HepG2 (cell line): ENCODE results near the gene HOXD12. TPM values are rescaled to one million over a fixed set of nuclear protein-coding genes. Genes with fewer than 3 reads are reported as not detected.
A peak's percentile ranks its signal among the peaks of the same experiment; 100 is the strongest.

Source experiments
- ETV6 ChIP-seq: sonication (generic); formaldehyde crosslinking; conservative IDR thresholded peaks from 2 replicates; pipeline ENCODE4 v1.4.0; 2020; ENCODE audit warnings: missing genetic modification reagents
- MAFG ChIP-seq: sonication (generic); formaldehyde crosslinking; IDR thresholded peaks from 2 replicates; pipeline ENCODE4 v1.5.1; 2020; ENCODE audit warnings: mild to moderate bottlenecking, missing genetic modification reagents
- MLLT10 ChIP-seq: sonication (generic); formaldehyde crosslinking; IDR thresholded peaks from 2 replicates; pipeline ENCODE4 v1.4.0; 2020; ENCODE audit warnings: missing genetic modification reagents
- PAF1 ChIP-seq: IDR thresholded peaks from 2 replicates; pipeline ENCODE4 v1.6.1; 2016; ENCODE audit warnings: missing genetic modification reagents, missing compliant biosample characterization
- TMF1 ChIP-seq: sonication (generic); formaldehyde crosslinking; IDR thresholded peaks from 2 replicates; pipeline ENCODE4 v1.8.1; 2022; ENCODE audit warnings: low read depth, missing genetic modification reagents
- ZBTB38 ChIP-seq: sonication (generic); formaldehyde crosslinking; IDR thresholded peaks from 2 replicates; pipeline ENCODE4 v1.5.1; 2020; ENCODE audit warnings: mild to moderate bottlenecking, missing genetic modification reagents
- ZKSCAN5 ChIP-seq: sonication (generic); formaldehyde crosslinking; IDR thresholded peaks from 2 replicates; pipeline ENCODE4 v1.5.1; 2020; ENCODE audit warnings: mild to moderate bottlenecking, missing genetic modification reagents
- ZNF224 ChIP-seq: sonication (generic); formaldehyde crosslinking; IDR thresholded peaks from 2 replicates; pipeline ENCODE4 v1.5.0; 2020; ENCODE audit warnings: mild to moderate bottlenecking, missing genetic modification reagents
- ZNF337 ChIP-seq: sonication (generic); formaldehyde crosslinking; IDR thresholded peaks from 2 replicates; pipeline ENCODE4 v1.5.1; 2020; ENCODE audit warnings: missing genetic modification reagents, low read depth, mild to moderate bottlenecking, borderline replicate concordance
- ZNF547 ChIP-seq: sonication (generic); formaldehyde crosslinking; IDR thresholded peaks from 2 replicates; pipeline ENCODE4 v1.5.1; 2020; ENCODE audit warnings: mild to moderate bottlenecking, missing genetic modification reagents
- ZNF570 ChIP-seq: sonication (generic); formaldehyde crosslinking; IDR thresholded peaks from 2 replicates; pipeline ENCODE4 v1.4.0; 2020; ENCODE audit warnings: mild to moderate bottlenecking, missing genetic modification reagents, borderline replicate concordance
- ZNF720 ChIP-seq: sonication (generic); formaldehyde crosslinking; IDR thresholded peaks from 2 replicates; pipeline ENCODE4 v1.4.0; 2020; ENCODE audit warnings: missing genetic modification reagents
- ZNF772 ChIP-seq: sonication (generic); formaldehyde crosslinking; IDR thresholded peaks from 2 replicates; pipeline ENCODE4 v1.5.0; 2020; ENCODE audit warnings: mild to moderate bottlenecking, missing genetic modification reagents
- polyA plus RNA-seq, 8 experiments: library from polyadenylated mRNA; depleted of rRNA in 3 of 8; stranded (reverse) in 7 of 8; unstranded in 1 of 8; fragments of >200 nt; fragmentation: Illumina TruSeq in 4 of 8; extraction: Trizol in 4 of 8; gene quantifications; 2 replicates each; pipeline versions ENCODE4 v1.2.1 to v1.2.3, GENCODE V29; 2011 to 2016; ENCODE audit warnings: low read depth in 4 of 8, missing spikeins in 1 of 8, mixed read lengths in 1 of 8; ENCODE audit not compliant: insufficient read depth in 1 of 8
- total RNA-seq, 5 experiments: library from RNA; depleted of rRNA; stranded (reverse); fragments of >200 nt; fragmentation: Illumina TruSeq; extraction: Trizol; gene quantifications; 2 replicates each; pipeline ENCODE4 v1.2.3, GENCODE V29; 2016; ENCODE audit warnings: low read depth in 1 of 5
- TF ChIP-seq, protein P1 (sequence below): sonication (generic); formaldehyde crosslinking; IDR thresholded peaks from 2 replicates; pipeline ENCODE4 v1.4.0; 2020; ENCODE audit warnings: missing genetic modification reagents
- TF ChIP-seq, protein P2 (sequence below): IDR thresholded peaks from 2 replicates; pipeline ENCODE4 v1.6.1; 2016
- TF ChIP-seq, protein P3 (sequence below): sonication (generic); formaldehyde crosslinking; conservative IDR thresholded peaks from 2 replicates; pipeline ENCODE4 v1.8.0; 2022; ENCODE audit warnings: missing genetic modification reagents
- TF ChIP-seq, protein P4 (sequence below): sonication (generic); formaldehyde crosslinking; IDR thresholded peaks from 2 replicates; pipeline ENCODE4 v1.5.1; 2020; ENCODE audit warnings: mild to moderate bottlenecking, moderate library complexity, missing genetic modification reagents
- TF ChIP-seq, protein P5 (sequence below): IDR thresholded peaks from 2 replicates; pipeline ENCODE4 v1.6.1; 2012; ENCODE audit warnings: inconsistent platforms
- TF ChIP-seq, protein P6 (sequence below): sonication (generic); formaldehyde crosslinking; IDR thresholded peaks from 2 replicates; pipeline ENCODE4 v1.9.0; 2021; ENCODE audit warnings: missing genetic modification reagents, mild to moderate bottlenecking, borderline replicate concordance

Gene HOXD12
- total and polyA plus RNA-seq, 2 of the 13 experiments (the other 11 are each of a cell fraction or from before 2014, with no cell fraction given), result not detected

DNA sequence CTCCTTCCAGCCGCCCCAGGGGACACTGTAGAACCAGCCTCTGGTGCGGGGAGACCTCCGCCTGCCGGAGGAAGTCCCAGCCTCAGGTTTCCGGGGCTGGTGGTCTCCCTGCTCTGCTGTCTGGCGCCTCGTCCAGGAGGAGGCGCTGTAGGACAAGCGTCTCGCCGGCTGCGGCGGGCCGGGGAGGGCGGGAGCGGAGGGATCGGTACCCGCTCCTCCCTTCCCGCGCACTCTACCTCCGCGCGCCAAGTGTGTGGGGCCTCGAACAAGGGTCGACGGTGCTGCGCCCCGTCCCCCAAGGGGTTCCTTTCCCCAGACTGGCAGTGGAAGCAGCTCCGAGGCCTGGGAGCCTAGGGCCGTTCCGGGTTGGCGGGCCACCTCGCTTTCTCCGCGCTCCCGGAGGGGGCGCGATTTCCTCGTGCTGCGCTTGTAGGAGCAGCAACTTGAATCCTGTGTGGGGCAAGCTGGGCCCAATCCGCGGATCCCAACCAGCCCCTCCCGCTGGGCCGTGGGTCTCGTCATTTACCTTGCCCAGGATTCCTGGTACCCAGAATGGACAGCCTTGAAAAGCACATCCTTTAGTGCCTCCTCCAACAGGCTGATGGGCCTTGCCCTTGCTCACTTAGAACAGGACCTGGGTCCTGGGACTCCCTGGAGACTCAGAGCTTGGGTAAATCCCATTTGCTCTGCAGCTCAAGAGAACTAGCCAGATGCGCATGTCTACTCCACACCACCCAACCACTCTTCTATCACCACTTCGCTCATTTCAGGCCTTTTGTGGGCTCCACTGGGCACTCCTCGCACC, 41.1 kb downstream of the HOXD12 start (continued):
- TF ChIP-seq, protein P1, sequence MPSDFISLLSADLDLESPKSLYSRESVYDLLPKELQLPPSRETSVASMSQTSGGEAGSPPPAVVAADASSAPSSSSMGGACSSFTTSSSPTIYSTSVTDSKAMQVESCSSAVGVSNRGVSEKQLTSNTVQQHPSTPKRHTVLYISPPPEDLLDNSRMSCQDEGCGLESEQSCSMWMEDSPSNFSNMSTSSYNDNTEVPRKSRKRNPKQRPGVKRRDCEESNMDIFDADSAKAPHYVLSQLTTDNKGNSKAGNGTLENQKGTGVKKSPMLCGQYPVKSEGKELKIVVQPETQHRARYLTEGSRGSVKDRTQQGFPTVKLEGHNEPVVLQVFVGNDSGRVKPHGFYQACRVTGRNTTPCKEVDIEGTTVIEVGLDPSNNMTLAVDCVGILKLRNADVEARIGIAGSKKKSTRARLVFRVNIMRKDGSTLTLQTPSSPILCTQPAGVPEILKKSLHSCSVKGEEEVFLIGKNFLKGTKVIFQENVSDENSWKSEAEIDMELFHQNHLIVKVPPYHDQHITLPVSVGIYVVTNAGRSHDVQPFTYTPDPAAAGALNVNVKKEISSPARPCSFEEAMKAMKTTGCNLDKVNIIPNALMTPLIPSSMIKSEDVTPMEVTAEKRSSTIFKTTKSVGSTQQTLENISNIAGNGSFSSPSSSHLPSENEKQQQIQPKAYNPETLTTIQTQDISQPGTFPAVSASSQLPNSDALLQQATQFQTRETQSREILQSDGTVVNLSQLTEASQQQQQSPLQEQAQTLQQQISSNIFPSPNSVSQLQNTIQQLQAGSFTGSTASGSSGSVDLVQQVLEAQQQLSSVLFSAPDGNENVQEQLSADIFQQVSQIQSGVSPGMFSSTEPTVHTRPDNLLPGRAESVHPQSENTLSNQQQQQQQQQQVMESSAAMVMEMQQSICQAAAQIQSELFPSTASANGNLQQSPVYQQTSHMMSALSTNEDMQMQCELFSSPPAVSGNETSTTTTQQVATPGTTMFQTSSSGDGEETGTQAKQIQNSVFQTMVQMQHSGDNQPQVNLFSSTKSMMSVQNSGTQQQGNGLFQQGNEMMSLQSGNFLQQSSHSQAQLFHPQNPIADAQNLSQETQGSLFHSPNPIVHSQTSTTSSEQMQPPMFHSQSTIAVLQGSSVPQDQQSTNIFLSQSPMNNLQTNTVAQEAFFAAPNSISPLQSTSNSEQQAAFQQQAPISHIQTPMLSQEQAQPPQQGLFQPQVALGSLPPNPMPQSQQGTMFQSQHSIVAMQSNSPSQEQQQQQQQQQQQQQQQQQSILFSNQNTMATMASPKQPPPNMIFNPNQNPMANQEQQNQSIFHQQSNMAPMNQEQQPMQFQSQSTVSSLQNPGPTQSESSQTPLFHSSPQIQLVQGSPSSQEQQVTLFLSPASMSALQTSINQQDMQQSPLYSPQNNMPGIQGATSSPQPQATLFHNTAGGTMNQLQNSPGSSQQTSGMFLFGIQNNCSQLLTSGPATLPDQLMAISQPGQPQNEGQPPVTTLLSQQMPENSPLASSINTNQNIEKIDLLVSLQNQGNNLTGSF (CRISPR knock-in tag), result no peak
- TF ChIP-seq ZNF570 (CRISPR knock-in tag) (no peak), ZNF720 (CRISPR knock-in tag) (0 out of 2 replicates have a peak, but pooled peaks have one; percentile 80), ETV6 (CRISPR knock-in tag) (peak; percentile 77; the same call in 1 of the 2 replicates), MAFG (no peak; the same call in 1 of the 2 replicates), ZNF337 (CRISPR knock-in tag) (0 out of 2 replicates have a peak, but pooled peaks have one; percentile 60), ZKSCAN5 (CRISPR knock-in tag) (no peak), ZNF547 (CRISPR knock-in tag) (peak; percentile 89), TMF1 (CRISPR knock-in tag) (no peak), ZNF772 (CRISPR knock-in tag) (peak; percentile 93), PAF1 (CRISPR knock-in tag) (no peak), ZNF224 (peak; percentile 44; the same call in 1 of the 2 replicates), ZBTB38 (CRISPR knock-in tag) (peak; percentile 94), MLLT10 (CRISPR knock-in tag) (no peak)
- TF ChIP-seq, protein P2, sequence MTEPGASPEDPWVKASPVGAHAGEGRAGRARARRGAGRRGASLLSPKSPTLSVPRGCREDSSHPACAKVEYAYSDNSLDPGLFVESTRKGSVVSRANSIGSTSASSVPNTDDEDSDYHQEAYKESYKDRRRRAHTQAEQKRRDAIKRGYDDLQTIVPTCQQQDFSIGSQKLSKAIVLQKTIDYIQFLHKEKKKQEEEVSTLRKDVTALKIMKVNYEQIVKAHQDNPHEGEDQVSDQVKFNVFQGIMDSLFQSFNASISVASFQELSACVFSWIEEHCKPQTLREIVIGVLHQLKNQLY (CRISPR knock-in tag), result peak; percentile 39; the same call in 1 of the 2 replicates
- TF ChIP-seq, protein P3, sequence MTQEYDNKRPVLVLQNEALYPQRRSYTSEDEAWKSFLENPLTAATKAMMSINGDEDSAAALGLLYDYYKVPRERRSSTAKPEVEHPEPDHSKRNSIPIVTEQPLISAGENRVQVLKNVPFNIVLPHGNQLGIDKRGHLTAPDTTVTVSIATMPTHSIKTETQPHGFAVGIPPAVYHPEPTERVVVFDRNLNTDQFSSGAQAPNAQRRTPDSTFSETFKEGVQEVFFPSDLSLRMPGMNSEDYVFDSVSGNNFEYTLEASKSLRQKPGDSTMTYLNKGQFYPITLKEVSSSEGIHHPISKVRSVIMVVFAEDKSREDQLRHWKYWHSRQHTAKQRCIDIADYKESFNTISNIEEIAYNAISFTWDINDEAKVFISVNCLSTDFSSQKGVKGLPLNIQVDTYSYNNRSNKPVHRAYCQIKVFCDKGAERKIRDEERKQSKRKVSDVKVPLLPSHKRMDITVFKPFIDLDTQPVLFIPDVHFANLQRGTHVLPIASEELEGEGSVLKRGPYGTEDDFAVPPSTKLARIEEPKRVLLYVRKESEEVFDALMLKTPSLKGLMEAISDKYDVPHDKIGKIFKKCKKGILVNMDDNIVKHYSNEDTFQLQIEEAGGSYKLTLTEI (CRISPR knock-in tag), result no peak
- TF ChIP-seq, protein P4, sequence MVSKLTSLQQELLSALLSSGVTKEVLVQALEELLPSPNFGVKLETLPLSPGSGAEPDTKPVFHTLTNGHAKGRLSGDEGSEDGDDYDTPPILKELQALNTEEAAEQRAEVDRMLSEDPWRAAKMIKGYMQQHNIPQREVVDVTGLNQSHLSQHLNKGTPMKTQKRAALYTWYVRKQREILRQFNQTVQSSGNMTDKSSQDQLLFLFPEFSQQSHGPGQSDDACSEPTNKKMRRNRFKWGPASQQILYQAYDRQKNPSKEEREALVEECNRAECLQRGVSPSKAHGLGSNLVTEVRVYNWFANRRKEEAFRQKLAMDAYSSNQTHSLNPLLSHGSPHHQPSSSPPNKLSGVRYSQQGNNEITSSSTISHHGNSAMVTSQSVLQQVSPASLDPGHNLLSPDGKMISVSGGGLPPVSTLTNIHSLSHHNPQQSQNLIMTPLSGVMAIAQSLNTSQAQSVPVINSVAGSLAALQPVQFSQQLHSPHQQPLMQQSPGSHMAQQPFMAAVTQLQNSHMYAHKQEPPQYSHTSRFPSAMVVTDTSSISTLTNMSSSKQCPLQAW, result peak; percentile 89
- TF ChIP-seq, protein P5, sequence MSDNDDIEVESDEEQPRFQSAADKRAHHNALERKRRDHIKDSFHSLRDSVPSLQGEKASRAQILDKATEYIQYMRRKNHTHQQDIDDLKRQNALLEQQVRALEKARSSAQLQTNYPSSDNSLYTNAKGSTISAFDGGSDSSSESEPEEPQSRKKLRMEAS, result peak; percentile 89
- TF ChIP-seq, protein P6, sequence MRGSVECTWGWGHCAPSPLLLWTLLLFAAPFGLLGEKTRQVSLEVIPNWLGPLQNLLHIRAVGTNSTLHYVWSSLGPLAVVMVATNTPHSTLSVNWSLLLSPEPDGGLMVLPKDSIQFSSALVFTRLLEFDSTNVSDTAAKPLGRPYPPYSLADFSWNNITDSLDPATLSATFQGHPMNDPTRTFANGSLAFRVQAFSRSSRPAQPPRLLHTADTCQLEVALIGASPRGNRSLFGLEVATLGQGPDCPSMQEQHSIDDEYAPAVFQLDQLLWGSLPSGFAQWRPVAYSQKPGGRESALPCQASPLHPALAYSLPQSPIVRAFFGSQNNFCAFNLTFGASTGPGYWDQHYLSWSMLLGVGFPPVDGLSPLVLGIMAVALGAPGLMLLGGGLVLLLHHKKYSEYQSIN, result no peak
